HCT116 (cell line): ENCODE measurements around the gene LTBP4. TPM values are rescaled to one million over a fixed set of nuclear protein-coding genes. Genes with fewer than 3 reads are reported as not detected.

Experiments used
- ATAC-seq: fragments of 200-7000 bp; cut with Tn5 transposase; 2 replicates; pipeline ENCODE4 v1.9.1; 2020; ENCODE audit warnings: mild to moderate bottlenecking, moderate library complexity
- BruUV-seq: library from RNA; stranded (reverse); fragments of 400-500 nt; replicated peaks from 2 replicates; lab custom pipeline; 2021; lab: Mats Ljungman, UMichigan
- CTCF ChIA-PET: fragments of 300-600 bp; sonication (Branson Sonifier 250); formaldehyde crosslinking; loops from one replicate; lab custom pipeline; 2021; ENCODE audit warnings: antibody characterized with exemption; lab: Charles Lee
- POLR2A ChIA-PET: fragments of 300-600, 350-600 bp; sonication (Branson Sonifier 250); formaldehyde crosslinking; loops from one replicate; lab custom pipeline; 2021; ENCODE audit warnings: antibody characterized with exemption; lab: Charles Lee
- RAD21 ChIA-PET, 2 experiments: fragments of 300-600 bp; sonication (Branson Sonifier 250); formaldehyde crosslinking; loops; one replicate each; lab custom pipeline; 2023; ENCODE audit warnings: low total read pairs in 2 of 2; ENCODE audit not compliant: uncharacterized antibody in 2 of 2, unreplicated experiment in 2 of 2, low non-redundant PET in 1 of 2; lab: Charles Lee
- DNase-seq: peaks from one replicate; pipeline ENCODE4 v3.0.0-alpha.2; 2010; ENCODE audit warnings: low read depth, low spot score
- H2AFZ ChIP-seq: fragments of 200-600 bp; shearing (Covaris generic), sonication (generic); 2 replicates; pipeline ENCODE4 v1.6.1; 2017; ENCODE audit warnings: low read depth, mixed run types, mixed read lengths, antibody characterized with exemption, low read length; ENCODE audit not compliant: poor library complexity, severe bottlenecking
- H3K27ac ChIP-seq: 2 replicates; pipeline ENCODE4 v1.5.1; 2012; ENCODE audit warnings: low read depth, low read length
- H3K27me3 ChIP-seq: fragments of 200-600 bp; sonication (generic); 2 replicates; pipeline ENCODE4 v1.6.1; 2016; ENCODE audit warnings: mixed run types, low read length, mixed read lengths; ENCODE audit not compliant: insufficient read depth
- H3K36me3 ChIP-seq, 2 experiments: fragments of 200-500 bp in 1 of 2; fragments of 200-600 bp in 1 of 2; sonication (Bioruptor generic) in 1 of 2; sonication (generic) in 1 of 2; 2 replicates each; pipeline versions ENCODE4 v1.5.1 to v1.6.1; 2014 to 2016; ENCODE audit warnings: low read length in 2 of 2, inconsistent platforms in 1 of 2, mixed read lengths in 1 of 2, mixed run types in 1 of 2; ENCODE audit not compliant: insufficient read depth in 2 of 2, control insufficient read depth in 1 of 2
- H3K4me1 ChIP-seq, 2 experiments: fragments of 200-600 bp in 1 of 2; sonication (generic) in 1 of 2; 2 replicates each; pipeline versions ENCODE4 v1.5.1 to v1.6.1; 2012 to 2017; ENCODE audit warnings: low read length in 2 of 2, inconsistent platforms in 1 of 2, mild to moderate bottlenecking in 1 of 2, mixed read lengths in 1 of 2, mixed run types in 1 of 2, moderate library complexity in 1 of 2; ENCODE audit not compliant: insufficient read depth in 2 of 2, control insufficient read depth in 1 of 2
- H3K4me2 ChIP-seq: fragments of 200-600 bp; sonication (generic); 2 replicates; pipeline ENCODE4 v1.6.1; 2017; ENCODE audit warnings: mixed run types, low read length, mixed read lengths
- H3K4me3 ChIP-seq, 2 experiments: fragments of 200-600 bp in 1 of 2; sonication (generic) in 1 of 2; replicated peaks in 1 of 2; 2 replicates each; pipeline ENCODE4 v1.5.1; 2011 to 2016; ENCODE audit warnings: low read length in 2 of 2, control low read depth in 1 of 2, low read depth in 1 of 2, mild to moderate bottlenecking in 1 of 2, mixed read lengths in 1 of 2, mixed run types in 1 of 2
- H3K79me2 ChIP-seq: fragments of 200-600 bp; sonication (generic); 2 replicates; pipeline ENCODE4 v1.6.1; 2017; ENCODE audit warnings: mild to moderate bottlenecking, mixed run types, low read length, moderate library complexity, mixed read lengths; ENCODE audit not compliant: insufficient read depth
- H3K9ac ChIP-seq: fragments of 200-600 bp; sonication (generic); 2 replicates; pipeline ENCODE4 v1.6.1; 2016; ENCODE audit warnings: low read length, mixed read lengths
- H3K9me2 ChIP-seq: fragments of 200-600 bp; sonication (generic), shearing (Covaris generic); 2 replicates; pipeline ENCODE4 v1.6.1; 2017; ENCODE audit warnings: mixed run types, mild to moderate bottlenecking, moderate library complexity; ENCODE audit not compliant: insufficient read depth
- H3K9me3 ChIP-seq, 2 experiments: fragments of 200-500 bp in 1 of 2; fragments of 200-600 bp in 1 of 2; sonication (Bioruptor generic) in 1 of 2; sonication (generic) in 1 of 2; 2 replicates each; pipeline ENCODE4 v1.6.1; 2014 to 2017; ENCODE audit warnings: low read length in 2 of 2, mixed read lengths in 2 of 2, inconsistent platforms in 1 of 2, low read depth in 1 of 2, mild to moderate bottlenecking in 1 of 2, mixed run types in 1 of 2, moderate library complexity in 1 of 2; ENCODE audit not compliant: control insufficient read depth in 1 of 2, insufficient read depth in 1 of 2
- H4K20me1 ChIP-seq: fragments of 200-600 bp; sonication (generic), shearing (Covaris generic); 2 replicates; pipeline ENCODE4 v1.6.1; 2017; ENCODE audit warnings: mixed run types, mild to moderate bottlenecking, moderate library complexity; ENCODE audit not compliant: insufficient read depth
- ATF3 ChIP-seq: IDR thresholded peaks from 2 replicates; pipeline ENCODE4 v1.6.1; 2012
- CBX3 ChIP-seq: IDR thresholded peaks from 2 replicates; pipeline ENCODE4 v1.6.1; 2012; ENCODE audit warnings: low read depth
- CEBPB ChIP-seq: IDR thresholded peaks from 2 replicates; pipeline ENCODE4 v1.6.1; 2012; ENCODE audit warnings: low read depth
- CTCF ChIP-seq, 3 experiments: fragments of 200-600 bp in 1 of 3; sonication (generic) in 1 of 3; IDR thresholded peaks in 2 of 3; conservative IDR thresholded peaks in 1 of 3; 2 replicates each; pipeline ENCODE4 v1.5.1; 2012 to 2017; ENCODE audit warnings: low read depth in 2 of 3, low read length in 2 of 3, antibody characterized with exemption in 1 of 3, borderline replicate concordance in 1 of 3, control low read depth in 1 of 3, mild to moderate bottlenecking in 1 of 3, mixed read lengths in 1 of 3, mixed run types in 1 of 3, moderate library complexity in 1 of 3; ENCODE audit not compliant: insufficient read depth in 1 of 3
- EGR1 ChIP-seq: IDR thresholded peaks from 2 replicates; pipeline ENCODE4 v1.6.1; 2012; ENCODE audit warnings: low read depth
- ELF1 ChIP-seq: IDR thresholded peaks from 2 replicates; pipeline ENCODE4 v1.6.1; 2012; ENCODE audit warnings: low read depth, borderline replicate concordance
- EZH2phosphoT487 ChIP-seq: fragments of 200-600 bp; IDR thresholded peaks from 2 replicates; pipeline ENCODE4 v1.6.1; 2018; ENCODE audit warnings: antibody characterized with exemption, borderline replicate concordance
- FOSL1 ChIP-seq: IDR thresholded peaks from 2 replicates; pipeline ENCODE4 v1.6.1; 2012; ENCODE audit warnings: low read depth
- MAX ChIP-seq: IDR thresholded peaks from 2 replicates; pipeline ENCODE4 v1.6.1; 2012
- POLR2AphosphoS5 ChIP-seq: IDR thresholded peaks from 2 replicates; pipeline ENCODE4 v1.6.1; 2011; ENCODE audit warnings: mild to moderate bottlenecking, low read depth, low read length, moderate library complexity
- RAD21 ChIP-seq: IDR thresholded peaks from 2 replicates; pipeline ENCODE4 v1.6.1; 2012; ENCODE audit warnings: low read depth, mild to moderate bottlenecking
- REST ChIP-seq: IDR thresholded peaks from 2 replicates; pipeline ENCODE4 v1.6.1; 2012; ENCODE audit warnings: low read depth
- SIN3A ChIP-seq: IDR thresholded peaks from 2 replicates; pipeline ENCODE4 v1.6.1; 2012; ENCODE audit warnings: low read depth
- SRF ChIP-seq: IDR thresholded peaks from 2 replicates; pipeline ENCODE4 v1.6.1; 2012; ENCODE audit warnings: low read depth
- ZBTB33 ChIP-seq: IDR thresholded peaks from 2 replicates; pipeline ENCODE4 v1.6.1; 2011; ENCODE audit warnings: mild to moderate bottlenecking, low read length, moderate library complexity; ENCODE audit not compliant: insufficient replicate concordance; ENCODE audit errors: extremely low read depth
- ZNF274 ChIP-seq: fragments of 200-500 bp; sonication (Bioruptor generic); IDR thresholded peaks from 2 replicates; pipeline ENCODE4 v1.6.1; 2014; ENCODE audit warnings: mild to moderate bottlenecking, low read depth, low read length, inconsistent platforms
- intact Hi-C: fragments of 100-400 bp; cut with micrococcal nuclease; formaldehyde crosslinking; loops from 2 replicates; pipeline ENCODE4 v1.10.0; 2022
- total RNA-seq: library from RNA; stranded (reverse); gene quantifications from one replicate; pipeline ENCODE4 v1.2.1, GENCODE V29; 2021; ENCODE audit not compliant: unreplicated experiment

LTBP4 gene
- total RNA-seq, 1 experiment from 2014 or later = 310 TPM

GRCh38 chr19:40617961-40618360, 16.8 kb downstream of the LTBP4 start:
- POLR2A ChIA-PET = interaction anchor here (0.7 kb wide), 1 partner anchor 175 kb away, joined by 3 read pairs; no protein-coding TSS in a partner anchor

More at GRCh38 chr19:40617961-40618360, 16.8 kb downstream of the LTBP4 start:
- no peak overlapping the region for H3K4me3 ChIP-seq
- ATAC-seq (no peak), DNase-seq (no peak)
- intact Hi-C loops = no loop called here
- H4K20me1 ChIP-seq = no peaks in the 10 kb centered on the region
- ChIA-PET RAD21 (no interaction called here), CTCF (no interaction called here)
- no peak for TF ChIP-seq MAX
- TF ChIP-seq REST = no peak
- TF ChIP-seq FOSL1 = no peak
- no peak for TF ChIP-seq EZH2phosphoT487
- TF ChIP-seq CTCF (IDR thresholded peaks at IDR 0.05 in 2 of 3, conservative IDR thresholded peaks at IDR 0.05 in 1 of 3; ENCODE audit: borderline replicate concordance in 1 of 3, insufficient read depth in 1 of 3, low read depth in 2 of 3, low read length in 2 of 3) = no peak
- no peak for TF ChIP-seq SRF
- TF ChIP-seq EGR1 = no peak
- no peak for TF ChIP-seq ZBTB33
- no peak for TF ChIP-seq ATF3
- TF ChIP-seq RAD21 = no peak
- TF ChIP-seq CBX3 = no peak
- TF ChIP-seq POLR2AphosphoS5 = no peak
- no peak for TF ChIP-seq ZNF274
- no peak for TF ChIP-seq ELF1
- TF ChIP-seq SIN3A = no peak
- no peak for TF ChIP-seq CEBPB
- H3K36me3 ChIP-seq = peaks cover 24 to 28% of the 10 kb centered on the region in 2 experiments; a peak in 3 of 4 replicates
- H3K79me2 ChIP-seq = peaks cover 8% of the 10 kb centered on the region; the same call in 1 of the 2 replicates
- no peak overlapping the region for H3K4me2 ChIP-seq
- no peaks in the 10 kb centered on the region for H3K27me3 ChIP-seq
- no peaks in the 10 kb centered on the region for H3K9me2 ChIP-seq
- H2AFZ ChIP-seq = no peak overlapping the region
- BruUV-seq = no TSS peak
- no peak overlapping the region for H3K9ac ChIP-seq
- H3K4me1 ChIP-seq = peaks cover 16 to 37% of the 10 kb centered on the region in 2 experiments
- H3K27ac ChIP-seq = no peak overlapping the region
- no peaks in the 10 kb centered on the region for H3K9me3 ChIP-seq
